Hindlimb muscle (tissue), 1 donor: Measurements from ENCODE around the gene ADAMTS17. TPM values are rescaled to one million over a fixed set of nuclear protein-coding genes. Genes with fewer than 3 reads are reported as not detected.

Experiments
- DNase-seq: peaks from one replicate; pipeline ENCODE4 v3.0.0-alpha.2; 2013
- polyA plus RNA-seq: library from polyadenylated mRNA; unstranded; fragments of 120-200 nt; gene quantifications from one replicate; pipeline ENCODE4 v1.2.1, GENCODE V29; 2013; ENCODE audit not compliant: insufficient read length

The ADAMTS17 gene
- polyA plus RNA-seq, 1 donor, result 4.4 TPM

GRCh38 chr15:100011235-100011634 lies 330.5 kb downstream of the ADAMTS17 start:
- DNase-seq, result no peak

GRCh38 chr15:100009372-100009771 lies 332.4 kb downstream of the ADAMTS17 start:
- no peak for DNase-seq

DNA sequence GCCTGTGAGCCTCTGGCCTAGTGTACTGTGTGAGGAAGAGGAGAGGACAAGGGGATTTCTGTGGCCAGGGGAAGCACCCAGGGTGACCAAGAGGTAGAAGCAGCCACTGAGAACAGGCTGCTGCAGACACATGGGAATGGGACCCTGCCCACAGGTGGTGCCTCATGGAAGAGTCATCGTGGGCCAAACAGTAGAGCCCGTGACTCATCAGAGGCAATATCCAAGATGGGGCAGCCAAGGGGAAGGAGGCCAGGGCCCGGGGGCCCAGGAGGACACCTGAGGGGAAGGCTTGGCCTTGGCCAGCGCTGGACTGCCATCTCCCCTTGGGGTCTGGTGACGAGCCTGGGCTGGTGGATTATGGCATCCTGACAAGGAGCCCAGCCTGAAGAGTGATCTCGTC lies 333.5 kb downstream of the ADAMTS17 start:
- DNase-seq, result no peak

DNA sequence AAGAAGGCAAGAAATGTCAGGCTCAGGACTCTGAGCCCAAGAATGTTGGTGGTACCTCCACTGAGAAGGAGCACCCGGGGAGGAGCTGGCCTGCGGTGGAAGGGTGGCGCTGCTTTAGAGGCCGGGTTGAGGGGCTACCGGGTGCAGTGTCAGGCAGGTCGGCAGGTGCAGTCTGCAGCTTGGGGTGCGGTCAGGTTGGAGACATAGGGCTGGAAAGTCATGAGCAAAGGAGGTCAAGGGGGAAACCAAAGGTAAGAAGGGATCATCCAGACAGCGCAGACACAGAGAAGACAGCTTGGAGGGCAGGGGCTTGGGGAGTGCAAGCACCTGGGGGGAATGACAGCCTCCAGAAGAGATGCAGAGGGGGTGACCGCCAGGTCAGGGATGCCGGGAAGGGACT lies 334.2 kb downstream of the ADAMTS17 start:
- DNase-seq, result no peak

DNA sequence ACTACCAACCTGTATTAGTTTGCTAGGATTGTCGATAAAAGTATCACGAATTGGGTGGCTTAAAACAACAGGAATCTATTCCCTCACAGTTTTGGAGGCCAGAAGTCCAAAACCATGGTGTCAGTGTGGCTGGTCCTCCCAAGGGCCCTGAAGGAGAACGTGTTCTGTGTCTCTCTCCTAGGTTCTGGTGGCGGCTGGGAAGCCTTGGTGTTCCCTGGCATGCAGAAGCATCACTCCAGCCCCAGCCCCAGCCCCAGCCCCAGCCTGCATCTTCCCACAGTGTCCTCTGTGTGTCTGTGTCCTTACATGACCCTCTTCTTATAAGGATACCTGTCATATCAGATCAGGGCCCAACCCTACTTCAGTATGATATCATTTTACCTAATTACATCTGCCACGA lies 336.1 kb downstream of the ADAMTS17 start:
- no peak for DNase-seq

DNA sequence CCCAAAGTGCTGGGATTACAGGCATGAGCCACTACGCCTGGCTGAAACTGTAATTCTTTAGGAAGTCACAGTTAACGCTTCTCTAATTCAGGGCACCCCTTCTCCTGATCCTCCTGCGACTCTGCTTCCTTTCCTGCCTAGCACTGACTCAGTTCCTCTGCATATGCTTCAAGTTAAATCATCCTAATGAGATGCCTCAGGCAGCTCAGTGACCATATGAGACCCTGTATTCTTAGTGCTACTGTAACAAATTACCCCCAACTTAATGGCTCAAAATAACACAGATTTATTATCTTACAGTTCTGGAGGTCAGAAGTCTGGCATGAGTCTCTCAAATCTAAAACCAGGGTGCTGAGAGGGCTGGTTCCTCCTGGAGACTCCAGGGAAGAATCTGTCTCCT lies 336.8 kb downstream of the ADAMTS17 start:
- no peak for DNase-seq

DNA sequence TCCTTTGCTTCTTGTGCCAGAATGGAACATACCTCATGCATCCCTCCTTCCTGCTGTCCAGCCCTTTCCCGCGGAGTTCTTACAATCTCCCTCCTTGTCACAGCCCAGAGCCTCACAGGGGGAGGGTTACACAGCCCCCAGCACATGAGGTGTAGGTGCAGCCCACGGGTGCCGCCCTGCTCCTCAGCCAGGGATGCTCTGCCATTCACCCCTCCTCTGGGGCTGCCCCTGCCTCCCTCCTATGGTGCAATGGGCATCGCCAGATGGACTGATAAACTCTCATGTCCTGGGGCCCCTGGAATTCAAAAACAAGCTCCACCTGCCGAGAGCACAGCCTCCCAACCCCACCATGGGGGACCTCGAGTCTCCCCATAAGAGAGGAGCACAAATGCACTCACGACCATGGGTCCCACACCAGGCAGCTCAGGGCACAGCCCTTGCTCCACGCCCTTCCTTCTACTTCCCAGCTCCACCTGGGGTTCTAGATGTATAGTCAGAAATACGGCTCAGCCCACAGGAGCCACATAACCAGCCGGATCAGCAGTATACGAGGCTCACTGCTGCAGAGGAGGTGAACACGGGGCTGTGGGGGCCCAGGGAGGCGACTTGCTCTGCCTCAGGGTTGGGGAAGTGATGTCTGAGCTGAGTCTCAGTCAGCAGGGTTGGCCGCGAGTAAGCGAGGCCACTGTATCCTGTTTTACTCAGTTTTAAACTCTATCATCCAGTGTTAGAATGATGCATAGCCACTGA lies 338.8 kb downstream of the ADAMTS17 start:
- DNase-seq, result no peak

DNA sequence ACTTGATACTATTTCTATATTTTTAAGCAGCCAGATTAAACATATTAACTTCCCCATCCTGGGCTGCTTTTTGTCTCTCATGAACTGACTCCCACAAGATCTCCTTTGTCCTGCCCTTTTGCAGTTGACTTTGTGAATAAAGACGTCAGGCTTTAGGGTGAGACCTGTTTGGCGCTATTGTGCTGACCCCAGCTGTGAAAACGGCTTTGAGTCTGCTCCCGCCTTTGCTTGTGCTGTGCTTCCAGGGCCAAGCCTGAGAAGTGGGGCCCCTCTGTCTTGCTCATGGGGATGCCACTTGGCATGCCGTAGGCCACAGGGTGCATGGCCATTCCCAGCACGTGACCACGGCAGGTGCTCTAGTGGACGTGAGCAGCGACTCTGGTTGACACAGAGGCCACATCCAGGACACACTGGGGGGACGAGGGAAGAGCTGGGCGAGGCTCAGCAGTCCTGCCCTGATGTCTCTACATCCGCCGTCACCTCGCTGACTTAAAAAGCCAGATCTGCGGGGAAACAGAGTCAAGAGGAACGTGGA lies 339.6 kb downstream of the ADAMTS17 start:
- no peak for DNase-seq

DNA sequence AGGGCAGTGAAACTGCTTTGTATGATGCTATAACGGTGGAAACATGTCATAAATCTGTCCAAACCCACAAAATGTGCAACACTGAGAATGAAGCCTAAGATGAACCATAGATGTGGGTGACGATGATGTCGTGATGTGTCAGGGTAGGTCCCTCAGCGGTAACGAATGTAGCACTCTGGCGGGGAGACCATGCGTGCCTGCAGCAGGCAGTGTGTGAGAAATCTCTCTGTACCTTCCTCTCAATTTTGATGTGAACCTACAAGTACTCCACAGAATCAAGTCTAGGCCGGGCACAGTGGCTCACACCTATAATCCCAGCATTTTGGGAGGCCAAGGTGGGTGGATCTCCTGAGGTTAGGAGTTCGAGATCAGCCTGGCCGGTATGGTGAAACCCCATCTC lies 340.4 kb downstream of the ADAMTS17 start:
- DNase-seq, result no peak

GRCh38 chr15:99999282-100000070 lies 342.3 kb downstream of the ADAMTS17 start:
- DNase-seq, result no peak

GRCh38 chr15:99998661-99999101 lies 343.1 kb downstream of the ADAMTS17 start:
- no peak for DNase-seq

DNA sequence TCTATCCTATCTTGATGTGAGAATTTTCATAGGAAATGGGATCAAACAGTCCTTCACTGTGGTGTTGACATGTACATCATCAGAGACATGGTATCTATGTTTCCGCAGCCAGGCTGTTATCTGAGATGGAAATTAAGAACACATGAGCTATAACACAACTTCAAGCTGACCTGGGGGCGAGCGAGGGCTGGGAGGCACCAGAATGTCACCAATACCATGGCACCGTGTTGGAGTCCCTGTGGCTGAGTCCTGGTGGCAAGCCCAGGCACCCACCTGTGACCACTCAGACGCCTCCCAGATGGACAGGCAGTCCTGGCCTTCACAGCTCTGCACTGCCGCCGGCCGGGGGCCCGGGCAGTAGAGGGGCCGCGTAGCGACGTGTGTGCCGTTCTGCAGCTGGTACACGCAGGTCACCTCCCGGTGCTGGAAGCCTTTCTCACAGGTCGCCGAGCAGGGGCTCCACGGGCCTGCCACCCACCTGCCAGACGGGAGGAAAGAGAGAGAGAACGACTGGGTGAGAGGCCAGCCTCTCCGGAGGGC lies 344.6 kb downstream of the ADAMTS17 start:
- DNase-seq, result no peak

- DNase-seq, result no peak
Measured at GRCh38 chr15:99996660-99997059, 345.1 kb downstream of the ADAMTS17 start.

GRCh38 chr15:99995543-99995942 lies 346.2 kb downstream of the ADAMTS17 start:
- DNase-seq, result no peak

DNA sequence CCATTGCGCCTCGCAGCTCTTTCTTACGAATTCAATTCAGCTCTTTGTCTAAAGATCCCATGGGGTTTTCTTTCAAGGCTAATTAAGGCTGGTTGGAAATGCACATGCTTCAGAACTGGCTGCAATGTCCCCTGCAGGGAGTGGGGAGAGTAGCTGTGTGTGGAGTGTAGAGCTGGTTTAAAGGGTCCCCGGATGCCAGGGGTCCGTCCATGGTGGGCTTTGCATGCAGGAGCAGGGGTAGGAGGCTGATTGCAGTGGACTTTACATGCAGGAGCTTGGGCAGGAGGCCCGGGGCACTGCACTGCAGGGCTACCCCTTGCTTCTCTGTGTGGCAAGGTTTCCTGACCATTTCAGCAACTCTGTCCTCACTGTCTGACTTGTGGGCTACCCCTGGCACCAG lies 346.9 kb downstream of the ADAMTS17 start:
- DNase-seq, result no peak

GRCh38 chr15:99993681-99994131 lies 348.1 kb downstream of the ADAMTS17 start:
- no peak for DNase-seq

- DNase-seq, result no peak
Measured at GRCh38 chr15:99993262-99993661, 348.5 kb downstream of the ADAMTS17 start.

DNA sequence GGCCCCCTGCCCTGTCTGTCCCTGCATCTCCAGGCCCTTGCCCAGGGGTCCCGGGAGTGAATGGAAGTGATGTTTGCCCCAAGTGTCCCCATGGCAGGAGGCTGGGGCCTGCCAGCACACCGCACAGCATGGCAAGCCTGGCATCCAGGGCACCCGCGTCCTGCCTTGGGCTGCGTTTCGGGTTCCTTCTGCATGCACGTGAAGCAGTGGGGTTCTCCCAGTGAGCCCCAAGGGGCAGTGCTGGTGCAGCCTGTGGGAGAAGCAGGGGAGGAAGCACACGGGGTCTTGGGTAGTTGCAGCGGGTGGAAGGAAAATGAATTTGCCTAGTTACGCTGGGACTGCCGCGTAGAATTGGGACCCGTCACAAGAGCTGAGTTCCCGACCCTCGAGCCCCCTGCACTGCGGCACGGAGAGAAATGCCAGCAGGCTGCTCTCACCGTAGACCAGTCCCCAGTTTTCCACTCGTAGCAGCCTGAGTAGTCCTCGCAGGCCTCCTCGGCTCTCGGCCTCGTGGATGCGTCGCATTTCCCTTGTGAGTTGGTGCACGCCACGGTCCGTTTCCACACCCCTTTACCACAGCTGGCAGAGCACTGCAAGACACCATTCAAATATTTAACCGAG lies 349.1 kb downstream of the ADAMTS17 start:
- DNase-seq, result no peak

- DNase-seq, result no peak
Measured at GRCh38 chr15:99989095-99989494, 352.7 kb downstream of the ADAMTS17 start.

DNA sequence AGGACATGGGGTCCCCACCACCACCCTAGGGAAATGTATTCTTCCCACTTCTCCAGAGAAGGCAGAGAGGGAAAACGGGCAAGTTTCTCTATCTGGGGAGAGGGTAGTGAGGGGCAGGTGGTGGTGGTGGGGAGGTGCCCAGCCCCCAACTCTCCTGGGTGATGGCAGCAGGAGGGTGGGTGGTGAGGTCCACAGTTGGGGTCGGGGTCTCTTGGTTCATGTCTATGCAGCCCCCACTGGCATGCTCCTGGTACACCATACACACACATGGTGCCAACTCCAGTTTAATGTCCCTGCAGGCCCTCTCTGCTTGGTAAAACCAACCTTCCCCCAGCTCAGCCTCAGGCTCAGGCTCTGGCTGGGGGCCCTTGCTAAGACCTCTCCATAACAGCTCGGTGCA lies 354.1 kb downstream of the ADAMTS17 start:
- DNase-seq, result no peak

GRCh38 chr15:99987119-99987506 lies 354.7 kb downstream of the ADAMTS17 start:
- no peak for DNase-seq

- no peak for DNase-seq
Measured at GRCh38 chr15:99986297-99987118, 355.3 kb downstream of the ADAMTS17 start.
